ENCODE data around the gene COMMD1.

The COMMD1 gene

DNA sequence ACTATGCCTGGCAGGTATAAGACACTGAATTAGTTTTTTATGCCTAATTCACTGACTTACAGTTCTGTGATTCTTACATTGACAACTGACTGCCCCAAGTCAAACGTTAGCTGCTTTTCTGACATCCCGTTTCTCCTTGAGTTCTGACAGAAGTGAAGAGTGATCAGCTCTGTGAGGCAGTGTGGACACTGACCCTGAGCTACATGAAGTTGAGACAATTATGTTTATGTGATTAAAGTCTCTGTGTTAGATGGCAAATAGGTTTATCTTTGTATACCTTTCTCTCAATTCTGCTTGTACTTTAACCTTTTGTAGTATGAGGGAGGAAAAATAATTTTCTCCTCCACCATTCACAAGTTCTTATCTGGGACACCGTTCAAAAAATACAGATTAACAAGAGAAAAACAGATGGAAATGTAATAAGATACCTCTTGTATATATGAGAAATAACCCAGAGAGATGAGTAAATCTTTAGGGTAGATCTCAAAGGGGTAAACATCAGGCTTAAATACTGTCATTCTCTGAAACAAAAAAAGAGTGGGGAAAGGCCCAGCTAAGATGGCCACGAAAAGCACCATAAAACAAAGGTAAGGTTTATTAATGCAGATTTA is 205.0 kb downstream of the COMMD1 start:
- Histone ChIP-seq H3F3A (ENCODE audit: control insufficient read depth, insufficient read depth) (no peaks in the 10 kb centered on the region), H3K27me3 (ENCODE audit: control insufficient read depth, low read length) (no peaks in the 10 kb centered on the region), H3K4me1 (ENCODE audit: control insufficient read depth, low read length) (peaks cover 26% of the 10 kb centered on the region), H3K27ac (ENCODE audit: low read depth, low read length) (no peak overlapping the region), H4K20me1 (ENCODE audit: control insufficient read depth, insufficient read depth, low read depth, low read length) (no peaks in the 10 kb centered on the region), H3K4me2 (ENCODE audit: low read length) (no peak overlapping the region), H3K79me2 (ENCODE audit: control insufficient read depth, low read length) (no peaks in the 10 kb centered on the region), H3K9me3 (ENCODE audit: control insufficient read depth, insufficient read depth, low read length) (no peaks in the 10 kb centered on the region), H3K4me3 (ENCODE audit: low read length) (no peak overlapping the region), H3K9me2 (replicated peaks; ENCODE audit: control insufficient read depth, low read length) (no peaks in the 10 kb centered on the region), H3K36me3 (ENCODE audit: control insufficient read depth, low read length) (no peaks in the 10 kb centered on the region)
- TF ChIP-seq, protein P1, sequence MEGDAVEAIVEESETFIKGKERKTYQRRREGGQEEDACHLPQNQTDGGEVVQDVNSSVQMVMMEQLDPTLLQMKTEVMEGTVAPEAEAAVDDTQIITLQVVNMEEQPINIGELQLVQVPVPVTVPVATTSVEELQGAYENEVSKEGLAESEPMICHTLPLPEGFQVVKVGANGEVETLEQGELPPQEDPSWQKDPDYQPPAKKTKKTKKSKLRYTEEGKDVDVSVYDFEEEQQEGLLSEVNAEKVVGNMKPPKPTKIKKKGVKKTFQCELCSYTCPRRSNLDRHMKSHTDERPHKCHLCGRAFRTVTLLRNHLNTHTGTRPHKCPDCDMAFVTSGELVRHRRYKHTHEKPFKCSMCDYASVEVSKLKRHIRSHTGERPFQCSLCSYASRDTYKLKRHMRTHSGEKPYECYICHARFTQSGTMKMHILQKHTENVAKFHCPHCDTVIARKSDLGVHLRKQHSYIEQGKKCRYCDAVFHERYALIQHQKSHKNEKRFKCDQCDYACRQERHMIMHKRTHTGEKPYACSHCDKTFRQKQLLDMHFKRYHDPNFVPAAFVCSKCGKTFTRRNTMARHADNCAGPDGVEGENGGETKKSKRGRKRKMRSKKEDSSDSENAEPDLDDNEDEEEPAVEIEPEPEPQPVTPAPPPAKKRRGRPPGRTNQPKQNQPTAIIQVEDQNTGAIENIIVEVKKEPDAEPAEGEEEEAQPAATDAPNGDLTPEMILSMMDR (IDR thresholded peaks at IDR 0.05; ENCODE audit: low read depth, low read length, poor library complexity, severe bottlenecking) = no peak
- no peak for TF ChIP-seq EZH2phosphoT487 (IDR thresholded peaks at IDR 0.05; ENCODE audit: borderline replicate concordance, low read length)

DNA sequence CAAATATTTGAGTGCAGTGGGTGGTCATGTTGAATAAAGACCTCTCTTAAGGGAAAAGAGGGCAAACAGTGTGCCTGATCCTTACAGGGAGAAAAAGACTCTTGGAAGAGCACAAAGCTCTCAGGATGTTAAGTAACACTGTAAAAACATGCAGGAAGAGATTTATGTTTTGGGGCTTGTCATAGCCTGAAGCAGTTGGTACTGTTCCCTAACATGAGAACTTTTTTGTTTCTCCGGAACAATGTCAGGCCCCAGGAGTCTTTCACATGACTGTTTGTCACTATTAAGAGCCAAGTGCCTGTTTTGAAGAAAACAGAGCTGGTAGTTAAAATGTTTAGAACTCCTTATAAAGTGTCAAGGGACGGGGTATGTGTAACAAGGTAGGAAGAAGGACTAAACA is 206.7 kb downstream of the COMMD1 start:
- no peaks in the 10 kb centered on the region for H3K36me3 ChIP-seq (ENCODE audit: control insufficient read depth, low read length)
- H3F3A ChIP-seq (ENCODE audit: control insufficient read depth, insufficient read depth) = no peaks in the 10 kb centered on the region
- H3K9me2 ChIP-seq (replicated peaks; ENCODE audit: control insufficient read depth, low read length) = no peaks in the 10 kb centered on the region
- H3K4me2 ChIP-seq (ENCODE audit: low read length) = no peak overlapping the region
- no peaks in the 10 kb centered on the region for H3K79me2 ChIP-seq (ENCODE audit: control insufficient read depth, low read length)
- no peaks in the 10 kb centered on the region for H4K20me1 ChIP-seq (ENCODE audit: control insufficient read depth, insufficient read depth, low read depth, low read length)
- no peaks in the 10 kb centered on the region for H3K9me3 ChIP-seq (ENCODE audit: control insufficient read depth, insufficient read depth, low read length)
- no peaks in the 10 kb centered on the region for H3K27me3 ChIP-seq (ENCODE audit: control insufficient read depth, low read length)
- no peak overlapping the region for H3K27ac ChIP-seq (ENCODE audit: low read depth, low read length)
- no peak for TF ChIP-seq EZH2phosphoT487 (IDR thresholded peaks at IDR 0.05; ENCODE audit: borderline replicate concordance, low read length)
- TF ChIP-seq, protein P1 (IDR thresholded peaks at IDR 0.05; ENCODE audit: low read depth, low read length, poor library complexity, severe bottlenecking) = no peak
- H3K4me1 ChIP-seq (ENCODE audit: control insufficient read depth, low read length) = peaks cover 35% of the 10 kb centered on the region
- H3K4me3 ChIP-seq (ENCODE audit: low read length) = no peak overlapping the region

DNA sequence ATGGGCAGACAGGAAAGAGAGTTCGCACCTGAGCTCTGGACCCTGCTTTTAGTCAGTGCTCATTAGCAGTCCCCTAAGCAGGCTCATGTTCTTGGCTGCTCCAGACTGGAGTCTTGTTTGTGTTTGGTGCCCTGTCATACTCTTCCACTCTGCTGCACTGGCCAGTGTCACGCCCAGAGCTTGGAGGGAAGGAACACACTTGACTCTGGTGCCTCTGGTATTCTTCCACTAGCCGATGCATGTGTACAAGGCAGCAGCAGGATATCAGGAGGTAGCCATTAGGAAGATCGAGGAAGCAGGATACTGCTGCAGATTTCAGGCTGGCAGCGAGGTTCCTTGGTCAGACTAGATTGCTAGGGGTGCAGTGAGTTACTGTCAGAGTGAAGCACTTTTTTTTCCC is 209.1 kb downstream of the COMMD1 start:
- Histone ChIP-seq H3K4me1 (ENCODE audit: control insufficient read depth, low read length) (peaks cover 59% of the 10 kb centered on the region), H3K36me3 (ENCODE audit: control insufficient read depth, low read length) (no peaks in the 10 kb centered on the region), H3K4me2 (ENCODE audit: low read length) (peak overlapping the region; percentile 31; the same call in 1 of the 2 replicates), H3K79me2 (ENCODE audit: control insufficient read depth, low read length) (no peaks in the 10 kb centered on the region), H3K9me3 (ENCODE audit: control insufficient read depth, insufficient read depth, low read length) (no peaks in the 10 kb centered on the region), H3K27ac (ENCODE audit: low read depth, low read length) (no peak overlapping the region), H3K27me3 (ENCODE audit: control insufficient read depth, low read length) (no peaks in the 10 kb centered on the region), H3F3A (ENCODE audit: control insufficient read depth, insufficient read depth) (no peaks in the 10 kb centered on the region), H3K4me3 (ENCODE audit: low read length) (no peak overlapping the region), H3K9me2 (replicated peaks; ENCODE audit: control insufficient read depth, low read length) (no peaks in the 10 kb centered on the region), H4K20me1 (ENCODE audit: control insufficient read depth, insufficient read depth, low read depth, low read length) (no peaks in the 10 kb centered on the region)
- no peak for TF ChIP-seq EZH2phosphoT487 (IDR thresholded peaks at IDR 0.05; ENCODE audit: borderline replicate concordance, low read length)
- TF ChIP-seq, protein P1 (IDR thresholded peaks at IDR 0.05; ENCODE audit: low read depth, low read length, poor library complexity, severe bottlenecking) = no peak

All from DOHH2 (cell line).